NCI-H524 treated with DMSO at 0.1 percent for 48 hours (cell line): ENCODE results near the gene MAN2C1.

Experiments
- DNase-seq: peaks from one replicate; lab custom pipeline; 2025; lab: John Stamatoyannopoulos, UW

MAN2C1 gene

DNA sequence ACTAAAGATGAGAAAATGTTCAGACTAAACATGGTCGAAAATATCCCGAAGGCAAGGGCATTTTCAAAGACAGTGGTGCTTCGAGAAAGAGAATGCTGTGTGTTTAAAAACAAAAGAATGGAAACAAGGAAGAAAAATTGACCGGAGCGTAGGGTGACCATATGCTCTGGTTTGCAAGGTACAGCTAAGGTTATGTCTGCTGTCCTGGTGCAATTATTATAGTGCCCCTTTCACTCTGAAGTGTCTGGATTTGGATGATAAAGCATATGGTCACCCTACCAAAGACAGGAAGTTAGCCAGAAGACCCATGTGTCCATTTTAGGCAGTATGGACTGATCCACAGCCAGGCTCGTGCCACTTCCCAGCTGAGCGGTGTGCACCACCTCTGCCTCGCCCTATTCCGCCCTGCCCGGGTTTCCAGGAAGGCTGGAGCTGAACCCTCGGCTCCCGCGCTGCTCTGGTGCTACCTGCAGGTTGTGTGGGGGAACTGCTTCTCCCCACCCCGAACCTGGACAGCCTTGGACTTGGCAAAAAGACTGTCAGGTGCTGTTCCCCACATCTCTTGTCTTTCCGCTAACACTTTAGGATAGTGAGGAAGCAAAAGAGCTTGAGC lies 60.5 kb downstream of the MAN2C1 start:
- peak; percentile 39 for DNase-seq

DNA sequence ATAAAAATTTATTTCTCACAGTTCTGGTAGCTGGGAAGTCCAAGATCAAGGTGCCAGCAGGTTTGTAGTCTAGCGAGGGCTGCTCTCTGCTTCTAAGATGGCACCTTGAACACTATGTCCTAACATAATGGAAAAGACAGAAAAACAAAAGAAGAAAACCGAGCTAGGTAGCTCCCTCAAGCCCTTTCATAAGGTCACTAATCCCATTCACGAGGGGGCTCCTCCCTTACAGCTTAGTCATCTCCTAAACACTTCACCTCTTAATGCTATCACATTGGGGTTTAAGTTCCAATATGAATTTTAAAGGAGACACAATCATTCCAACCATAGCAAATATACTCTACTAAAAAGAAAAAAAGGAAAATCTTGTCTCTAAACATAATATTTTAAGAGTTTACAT lies 62.2 kb downstream of the MAN2C1 start:
- DNase-seq, result no peak
